ENCODE measurements around the gene CACFD1.
"Not testable (repeated sequence)": the region's sequence is repeated elsewhere in the genome, so short reads cannot be mapped to it uniquely, and the experiment has no call there.

The CACFD1 gene

DNA sequence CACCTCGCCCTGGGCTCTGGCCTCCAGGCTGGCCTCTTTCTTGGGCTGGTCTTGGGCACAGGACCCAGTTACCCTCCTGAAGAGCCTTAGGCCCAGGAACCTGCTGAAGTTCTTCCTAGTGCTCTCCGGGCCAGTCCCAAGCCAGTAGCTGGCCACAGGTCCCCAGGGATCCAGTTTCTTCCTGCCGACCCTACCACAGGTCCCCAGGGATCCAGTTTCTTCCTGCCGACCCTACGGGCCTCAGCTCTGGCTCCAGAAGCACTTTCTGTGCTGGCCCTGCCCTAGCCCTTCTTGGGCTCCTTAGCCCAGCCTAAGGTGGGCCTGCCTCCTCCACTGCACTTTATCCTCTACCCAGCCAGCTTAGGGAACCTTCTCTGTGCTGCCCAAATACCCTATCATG is 18.2 kb upstream of the CACFD1 start:
- DNase-seq = no peak

DNA sequence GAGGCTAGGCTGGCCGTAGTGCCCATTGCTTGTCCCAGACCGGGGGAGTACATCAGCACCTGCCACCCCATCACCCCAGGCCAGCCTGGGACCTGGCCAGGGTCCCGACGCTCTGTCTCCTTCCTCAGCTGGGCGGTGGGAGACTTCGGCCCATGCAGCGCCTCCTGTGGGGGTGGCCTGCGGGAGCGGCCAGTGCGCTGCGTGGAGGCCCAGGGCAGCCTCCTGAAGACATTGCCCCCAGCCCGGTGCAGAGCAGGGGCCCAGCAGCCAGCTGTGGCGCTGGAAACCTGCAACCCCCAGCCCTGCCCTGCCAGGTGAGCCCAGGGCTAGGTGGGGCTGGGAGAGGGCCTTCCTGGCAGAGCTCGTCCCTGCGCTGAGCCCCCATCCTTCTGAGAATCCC is 16.5 kb upstream of the CACFD1 start:
- DNase-seq = no peak

DNA sequence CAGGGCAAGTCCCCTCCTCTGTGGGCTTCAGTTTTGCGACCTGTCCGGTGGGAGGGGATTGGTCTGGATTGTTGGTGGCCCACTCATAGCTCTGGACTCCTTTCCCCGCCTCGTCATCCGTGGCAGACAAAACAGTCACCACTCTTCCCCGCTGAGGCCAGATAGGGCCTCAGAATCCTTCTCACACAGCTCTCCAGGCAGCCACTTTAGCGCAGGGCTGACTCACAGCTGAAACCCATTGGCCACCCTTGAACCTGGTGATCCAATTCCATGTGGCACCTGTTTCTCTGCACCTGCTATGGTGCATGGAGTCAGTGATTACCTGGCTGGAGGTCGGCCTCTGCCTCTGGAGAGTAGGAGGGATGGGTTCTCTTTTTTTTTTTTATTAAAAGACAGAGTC is 15.8 kb upstream of the CACFD1 start:
- peak; percentile 31 for DNase-seq

DNA sequence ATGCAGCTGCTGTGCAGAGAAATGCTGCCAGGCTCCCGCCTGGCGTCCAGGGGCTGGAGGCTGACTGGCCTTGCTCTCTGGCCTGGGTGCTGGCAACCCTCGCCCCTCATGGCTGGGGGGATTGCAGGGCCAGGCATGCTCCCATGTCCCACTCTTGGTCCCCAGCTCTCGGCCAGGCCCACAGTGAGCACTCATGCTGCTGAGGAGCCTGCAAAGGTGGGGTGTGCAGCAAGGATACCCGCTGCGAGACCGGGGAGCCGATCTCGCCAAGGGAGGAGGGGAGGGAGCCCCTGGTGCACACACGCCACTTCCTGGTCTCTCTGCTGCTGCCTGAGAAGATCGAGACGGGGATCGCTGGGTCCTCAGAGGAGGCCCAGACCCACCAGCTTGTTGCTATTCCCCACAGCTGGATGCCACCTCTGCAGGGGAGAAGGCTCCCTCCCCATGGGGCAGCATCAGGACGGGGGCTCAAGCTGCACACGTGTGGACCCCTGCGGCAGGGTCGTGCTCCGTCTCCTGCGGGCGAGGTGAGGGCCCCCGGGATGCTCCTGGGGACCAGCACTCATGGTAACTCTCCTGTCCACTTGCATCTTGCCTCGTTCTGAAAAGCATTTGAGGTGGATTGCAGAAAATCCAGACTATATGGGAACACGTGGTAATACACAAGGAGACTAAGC is 14.3 kb upstream of the CACFD1 start:
- DNase-seq = no peak

DNA sequence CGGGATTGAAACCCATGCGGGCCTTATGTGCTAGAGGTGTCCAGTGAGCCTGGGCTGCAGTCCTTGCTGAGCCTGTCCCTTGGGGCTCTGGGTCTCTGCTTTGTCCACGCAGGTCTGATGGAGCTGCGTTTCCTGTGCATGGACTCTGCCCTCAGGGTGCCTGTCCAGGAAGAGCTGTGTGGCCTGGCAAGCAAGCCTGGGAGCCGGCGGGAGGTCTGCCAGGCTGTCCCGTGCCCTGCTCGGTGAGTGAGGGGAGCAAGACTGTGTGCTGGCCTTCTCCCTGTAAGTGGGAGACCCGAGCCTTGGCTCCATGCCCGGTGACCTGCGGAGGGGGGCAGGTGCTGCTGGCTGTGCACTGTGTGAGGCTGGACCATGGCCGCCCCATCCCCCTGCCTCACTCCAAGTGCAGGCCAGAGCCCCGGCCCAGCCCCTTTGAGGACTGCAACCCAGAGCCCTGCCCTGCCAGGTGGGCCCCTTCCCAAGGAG is 11.2 kb upstream of the CACFD1 start:
- no peak for DNase-seq

DNA sequence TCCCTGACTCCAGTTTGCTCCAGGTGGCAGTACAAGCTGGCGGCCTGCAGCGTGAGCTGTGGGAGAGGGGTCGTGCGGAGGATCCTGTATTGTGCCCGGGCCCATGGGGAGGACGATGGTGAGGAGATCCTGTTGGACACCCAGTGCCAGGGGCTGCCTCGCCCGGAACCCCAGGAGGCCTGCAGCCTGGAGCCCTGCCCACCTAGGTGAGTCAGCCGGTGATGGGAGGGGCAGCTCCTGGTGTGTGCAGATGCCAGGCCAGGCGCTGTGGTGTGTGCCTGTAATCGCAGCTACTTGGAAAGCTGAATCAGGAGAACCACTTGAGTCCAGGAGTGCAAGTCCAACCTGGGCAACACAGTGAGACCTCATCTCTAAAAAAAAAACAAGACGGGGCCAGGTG is 10.0 kb upstream of the CACFD1 start:
- no peak for DNase-seq

DNA sequence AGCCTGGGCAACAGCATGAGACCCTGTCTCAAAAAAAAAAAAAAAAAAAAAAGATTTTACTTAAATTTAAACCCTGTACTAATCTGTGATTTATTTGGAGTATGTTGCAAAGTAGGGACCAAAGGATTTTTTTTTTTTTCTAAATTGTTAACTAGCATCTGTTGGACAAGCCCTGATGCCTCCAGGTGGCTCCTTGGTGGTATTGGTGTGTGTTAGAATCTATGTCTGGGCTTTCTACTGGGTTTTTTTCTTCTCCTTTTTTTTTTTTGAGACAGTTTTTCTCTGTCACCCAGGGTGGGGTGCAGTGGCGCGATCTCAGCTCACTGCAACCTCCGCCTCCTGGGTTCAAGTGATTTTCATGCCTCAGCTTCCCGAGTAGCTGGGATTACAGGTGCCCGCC is 7.9 kb upstream of the CACFD1 start:
- not testable (repeated sequence) for DNase-seq

DNA sequence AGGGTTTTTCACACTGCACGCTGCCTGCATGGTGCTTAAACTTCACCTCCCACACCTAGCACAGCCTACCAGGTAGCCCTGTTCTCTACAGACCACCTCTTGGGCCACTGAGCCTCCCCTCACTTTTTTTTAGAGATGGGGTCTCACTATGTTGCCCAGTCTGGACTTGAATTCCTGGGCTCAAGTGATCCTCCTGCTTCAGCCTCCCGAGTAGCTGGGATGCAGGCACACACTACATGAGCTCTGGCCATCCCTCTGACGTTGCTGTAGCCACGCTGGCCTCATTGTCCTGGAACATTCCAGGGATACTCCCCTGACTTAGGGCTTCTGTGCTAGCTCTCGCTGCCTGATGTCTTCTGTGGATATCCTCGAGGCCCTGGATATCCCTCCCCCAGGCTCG is 7.2 kb upstream of the CACFD1 start:
- no peak for DNase-seq

DNA sequence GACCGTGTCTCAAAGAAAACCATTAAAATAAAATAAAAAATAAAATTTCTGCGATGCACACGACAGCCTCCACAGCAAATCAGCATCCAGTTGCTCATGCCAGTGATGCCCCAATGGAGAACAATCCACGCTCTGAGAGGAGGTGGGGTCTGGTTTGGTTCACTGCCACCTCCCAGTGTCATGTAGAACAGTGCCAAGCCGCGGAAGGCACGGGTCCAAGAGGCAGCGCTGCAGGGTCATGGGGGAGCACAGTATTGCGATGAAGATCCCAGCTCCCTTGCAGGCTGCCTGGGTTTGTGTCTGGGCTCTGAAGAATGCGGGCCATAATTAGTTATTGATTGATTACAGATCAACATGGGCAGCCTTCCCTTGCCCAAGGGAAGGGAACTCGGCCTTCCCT is 6.1 kb upstream of the CACFD1 start:
- DNase-seq = no peak

DNA sequence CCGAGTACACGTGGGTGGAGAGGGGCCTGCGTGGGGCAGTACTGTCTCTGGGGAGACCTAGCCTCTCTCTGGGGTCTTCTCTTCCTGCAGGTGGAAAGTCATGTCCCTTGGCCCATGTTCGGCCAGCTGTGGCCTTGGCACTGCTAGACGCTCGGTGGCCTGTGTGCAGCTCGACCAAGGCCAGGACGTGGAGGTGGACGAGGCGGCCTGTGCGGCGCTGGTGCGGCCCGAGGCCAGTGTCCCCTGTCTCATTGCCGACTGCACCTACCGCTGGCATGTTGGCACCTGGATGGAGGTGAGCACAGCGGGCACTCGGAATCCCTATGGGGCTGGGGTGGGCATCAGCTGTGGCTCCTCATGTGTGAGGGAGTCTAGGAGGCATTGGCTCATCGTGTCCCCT is 5.5 kb upstream of the CACFD1 start:
- no peak for DNase-seq

DNA sequence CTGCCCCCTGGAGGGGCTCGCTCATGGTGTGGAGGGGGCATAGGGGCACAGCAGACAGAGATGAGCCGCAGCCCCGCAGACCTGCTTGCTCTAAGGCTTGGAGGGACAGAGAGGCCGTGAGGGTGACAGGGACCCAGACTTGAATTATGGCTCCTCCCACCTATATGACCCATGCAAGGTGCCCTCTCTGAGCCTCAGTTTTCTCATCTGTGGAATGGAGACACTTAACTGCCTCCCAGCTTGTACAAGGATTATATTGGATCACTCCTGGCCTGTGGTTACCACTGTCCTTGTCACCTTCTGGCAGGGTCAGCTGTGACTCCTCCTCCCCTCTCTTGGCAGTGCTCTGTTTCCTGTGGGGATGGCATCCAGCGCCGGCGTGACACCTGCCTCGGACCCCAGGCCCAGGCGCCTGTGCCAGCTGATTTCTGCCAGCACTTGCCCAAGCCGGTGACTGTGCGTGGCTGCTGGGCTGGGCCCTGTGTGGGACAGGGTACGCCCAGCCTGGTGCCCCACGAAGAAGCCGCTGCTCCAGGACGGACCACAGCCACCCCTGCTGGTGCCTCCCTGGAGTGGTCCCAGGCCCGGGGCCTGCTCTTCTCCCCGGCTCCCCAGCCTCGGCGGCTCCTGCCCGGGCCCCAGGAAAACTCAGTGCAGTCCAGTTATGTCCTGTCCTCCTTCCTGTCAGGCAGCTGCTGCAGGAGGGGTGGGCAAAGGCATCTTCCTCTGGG is 4.7 kb upstream of the CACFD1 start:
- no peak for DNase-seq

DNA sequence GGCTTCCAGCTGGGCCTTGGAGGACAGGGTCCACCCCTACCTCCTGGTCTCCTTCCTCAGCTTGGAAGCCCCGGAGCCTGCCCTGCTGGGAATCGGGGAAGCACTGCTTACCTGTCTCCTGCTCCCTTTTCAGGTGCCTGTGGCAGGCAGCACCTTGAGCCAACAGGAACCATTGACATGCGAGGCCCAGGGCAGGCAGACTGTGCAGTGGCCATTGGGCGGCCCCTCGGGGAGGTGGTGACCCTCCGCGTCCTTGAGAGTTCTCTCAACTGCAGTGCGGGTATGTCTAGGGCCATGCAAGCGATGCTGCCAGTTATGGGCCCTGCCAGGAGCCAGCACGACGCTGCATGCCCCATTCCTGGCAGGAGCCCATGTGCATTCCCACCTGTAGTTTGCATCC is 3.8 kb upstream of the CACFD1 start:
- no peak for DNase-seq

DNA sequence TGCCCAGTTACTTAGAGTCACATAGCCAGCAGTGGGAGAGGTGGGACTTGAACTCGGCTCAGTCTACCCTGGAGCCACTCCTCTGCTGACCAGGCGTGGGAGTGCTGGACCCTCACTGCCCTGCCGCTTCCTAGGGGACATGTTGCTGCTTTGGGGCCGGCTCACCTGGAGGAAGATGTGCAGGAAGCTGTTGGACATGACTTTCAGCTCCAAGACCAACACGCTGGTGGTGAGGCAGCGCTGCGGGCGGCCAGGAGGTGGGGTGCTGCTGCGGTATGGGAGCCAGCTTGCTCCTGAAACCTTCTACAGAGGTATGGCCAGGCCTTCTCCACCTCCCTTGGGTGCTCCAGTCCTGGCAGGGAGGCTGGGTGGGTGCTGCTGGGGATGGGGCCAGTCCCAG is 3.4 kb upstream of the CACFD1 start:
- DNase-seq = no peak

DNA sequence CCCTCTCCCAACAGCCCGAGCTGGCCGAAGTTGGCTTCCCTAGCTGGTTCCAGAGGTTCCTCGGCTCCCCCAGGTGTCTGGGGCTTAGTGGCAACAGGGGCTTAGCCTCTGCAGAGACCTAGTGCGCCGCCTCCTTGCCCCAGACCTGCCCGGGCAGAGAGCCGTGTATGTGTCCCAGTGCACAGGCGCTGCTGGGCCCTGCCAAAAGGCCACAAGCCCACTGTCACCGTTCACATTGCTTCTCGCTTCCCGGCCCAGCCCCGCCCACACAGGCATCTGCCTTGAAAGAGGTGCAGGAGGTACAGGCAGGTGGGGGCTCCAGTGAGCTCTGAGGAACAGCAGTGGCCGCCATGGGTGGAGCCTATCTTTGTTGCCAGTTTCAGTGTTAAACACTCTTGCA is 2.5 kb upstream of the CACFD1 start:
- no peak for DNase-seq

DNA sequence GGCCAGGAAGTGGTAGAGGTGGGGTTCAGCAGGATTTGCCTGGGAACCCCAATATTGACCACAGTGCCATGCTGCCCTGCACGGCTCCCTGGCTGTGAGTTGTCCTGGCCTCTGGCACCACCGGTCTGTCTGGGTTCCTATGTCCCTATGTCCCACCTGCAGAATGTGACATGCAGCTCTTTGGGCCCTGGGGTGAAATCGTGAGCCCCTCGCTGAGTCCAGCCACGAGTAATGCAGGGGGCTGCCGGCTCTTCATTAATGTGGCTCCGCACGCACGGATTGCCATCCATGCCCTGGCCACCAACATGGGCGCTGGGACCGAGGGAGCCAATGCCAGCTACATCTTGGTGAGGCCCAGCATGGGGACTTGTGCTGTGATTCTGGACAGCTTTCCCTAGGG is 2.0 kb upstream of the CACFD1 start:
- no peak for DNase-seq

DNA sequence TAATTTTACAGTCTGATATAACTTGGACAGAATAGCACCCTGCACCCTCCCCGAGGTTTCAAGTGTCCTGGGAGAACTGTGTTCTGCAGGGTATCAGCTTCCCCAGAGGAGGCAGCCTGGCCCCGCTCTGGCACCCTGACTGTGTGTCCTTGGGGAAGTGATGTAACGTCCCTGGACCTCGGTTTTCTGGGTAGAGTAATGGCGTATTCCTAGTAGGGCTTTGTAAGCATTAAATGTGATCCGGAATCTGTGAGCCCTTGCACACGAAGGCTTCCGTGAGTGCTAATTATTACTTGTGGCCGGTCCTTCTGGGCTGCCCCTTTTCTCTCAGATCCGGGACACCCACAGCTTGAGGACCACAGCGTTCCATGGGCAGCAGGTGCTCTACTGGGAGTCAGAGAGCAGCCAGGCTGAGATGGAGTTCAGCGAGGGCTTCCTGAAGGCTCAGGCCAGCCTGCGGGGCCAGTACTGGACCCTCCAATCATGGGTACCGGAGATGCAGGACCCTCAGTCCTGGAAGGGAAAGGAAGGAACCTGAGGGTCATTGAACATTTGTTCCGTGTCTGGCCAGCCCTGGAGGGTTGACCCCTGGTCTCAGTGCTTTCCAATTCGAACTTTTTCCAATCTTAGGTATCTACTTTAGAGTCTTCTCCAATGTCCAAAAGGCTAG is 1.0 kb upstream of the CACFD1 start:
- no peak for DNase-seq

DNA sequence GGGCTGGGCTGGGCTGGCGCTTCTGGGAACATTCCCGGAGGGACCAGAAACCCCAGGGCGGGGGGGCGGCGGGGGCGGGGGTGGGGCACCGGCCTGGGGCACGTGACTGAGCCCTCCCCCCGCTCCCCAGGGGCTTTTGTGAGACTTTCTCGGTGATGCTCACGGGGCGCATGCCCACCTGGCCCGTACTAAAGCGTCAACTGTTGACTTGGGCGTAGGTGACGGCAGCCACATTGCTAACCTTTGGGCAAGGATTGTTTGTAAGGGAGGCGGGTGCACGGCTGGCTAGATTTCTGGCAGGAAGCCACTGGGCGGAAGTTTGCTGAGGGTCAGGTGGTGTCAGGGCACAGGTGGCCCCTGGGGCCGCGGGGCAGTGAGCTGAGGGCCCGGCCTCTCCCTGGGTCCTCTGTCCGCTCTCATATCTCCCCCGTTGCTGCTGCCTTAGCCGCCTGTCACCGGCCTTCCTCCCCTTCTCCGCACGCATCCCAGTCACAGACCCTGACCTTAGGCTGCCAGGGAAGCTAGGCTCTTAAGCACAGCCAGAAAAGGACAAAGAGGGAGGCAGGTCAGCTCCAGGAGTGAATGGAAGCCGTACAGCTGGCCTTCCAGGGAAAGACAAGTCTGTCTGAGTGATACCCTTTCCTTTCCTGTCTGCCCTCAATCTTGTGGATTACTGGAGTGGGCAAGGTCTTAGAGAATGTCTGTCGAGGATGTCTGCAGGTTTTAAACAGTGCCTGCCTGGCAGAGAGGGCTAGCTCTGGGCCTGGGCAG is 812 bp downstream of the CACFD1 start:
- DNase-seq = no peak

DNA sequence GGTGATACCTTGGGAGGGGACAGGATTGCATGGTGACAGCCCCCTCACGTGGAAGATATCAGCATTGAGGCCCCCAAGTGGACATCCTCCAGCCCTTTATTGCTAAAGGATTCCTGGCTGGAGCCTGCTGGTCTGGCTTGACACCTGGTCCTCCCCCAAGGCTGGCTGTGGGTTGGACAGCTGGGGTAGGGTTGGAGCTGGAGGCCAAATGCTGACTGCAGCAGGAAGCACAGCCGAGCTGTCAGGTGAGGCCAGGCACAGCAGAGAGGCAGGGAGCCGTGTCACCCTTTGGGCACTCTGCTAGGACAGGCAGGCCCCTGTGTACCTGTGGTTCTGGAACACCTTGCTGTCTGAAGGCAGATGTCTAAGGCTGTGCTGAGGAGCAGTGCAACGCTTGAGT is 2.2 kb downstream of the CACFD1 start:
- DNase-seq = no peak

DNA sequence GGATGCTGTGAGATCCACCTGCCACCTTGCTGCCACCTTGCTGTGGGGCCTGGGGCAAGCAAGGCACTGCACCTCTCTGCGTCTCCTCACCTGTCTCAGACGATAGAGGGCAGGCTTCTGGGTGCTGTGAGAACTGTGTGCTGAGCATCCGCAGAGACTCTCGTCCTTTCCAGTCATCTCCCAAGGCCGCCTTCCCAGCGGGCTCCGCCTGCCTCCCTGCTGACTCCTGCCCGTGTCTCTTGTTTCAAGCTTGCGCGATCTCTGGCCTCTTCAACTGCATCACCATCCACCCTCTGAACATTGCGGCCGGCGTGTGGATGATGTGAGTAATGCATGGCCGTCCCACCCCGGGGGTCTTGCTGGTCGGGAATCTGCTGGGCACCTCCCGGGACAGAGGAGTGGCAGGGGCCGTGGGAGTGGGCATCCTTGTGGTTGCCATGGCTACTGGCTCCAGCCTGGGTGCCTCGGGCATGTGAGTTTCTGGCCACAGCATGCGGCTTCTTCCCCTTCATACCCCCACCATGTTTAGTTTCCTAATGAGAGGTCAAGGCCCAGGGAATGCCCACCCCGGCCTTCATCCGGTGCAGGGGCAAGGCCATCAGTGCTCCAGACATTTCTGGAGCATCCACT is 3.6 kb downstream of the CACFD1 start:
- DNase-seq = no peak

DNA sequence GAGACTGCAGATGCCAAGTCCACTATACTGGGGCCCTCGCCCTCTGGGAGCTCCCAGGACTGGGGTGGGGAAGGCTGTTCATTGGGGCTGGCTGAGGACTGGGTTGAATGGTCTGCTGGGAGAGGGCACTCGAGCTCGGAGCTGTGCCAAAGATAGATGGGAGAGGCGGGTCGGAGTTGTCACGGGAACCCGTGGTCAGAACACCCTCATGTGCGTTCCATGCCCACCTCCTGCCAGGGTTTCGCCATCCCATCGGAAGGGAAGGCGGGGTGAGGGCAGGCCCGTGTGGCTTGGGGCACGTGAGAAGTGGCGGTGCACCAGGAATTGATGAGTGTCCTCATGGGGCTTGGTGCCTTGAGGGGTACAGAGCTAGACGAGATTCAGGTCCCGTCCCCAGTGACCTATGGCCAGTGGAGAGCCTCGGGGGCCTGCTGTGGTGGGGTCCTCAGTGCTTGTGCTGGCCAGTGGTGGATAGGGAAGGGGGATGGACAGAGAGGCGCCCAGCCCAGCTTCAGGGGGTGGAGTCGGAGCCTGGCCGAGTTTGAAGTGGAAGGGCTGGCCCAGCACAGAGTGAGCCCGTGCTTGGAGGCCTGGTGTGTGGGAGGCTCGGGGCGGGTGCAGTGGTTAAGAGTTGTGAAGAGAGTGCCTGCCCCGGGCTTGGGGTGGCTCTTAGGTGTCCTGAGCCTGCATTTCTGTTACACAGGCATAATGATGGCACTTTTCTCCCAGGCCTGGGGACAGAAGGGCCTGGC is 4.3 kb downstream of the CACFD1 start:
- DNase-seq = no peak

DNA sequence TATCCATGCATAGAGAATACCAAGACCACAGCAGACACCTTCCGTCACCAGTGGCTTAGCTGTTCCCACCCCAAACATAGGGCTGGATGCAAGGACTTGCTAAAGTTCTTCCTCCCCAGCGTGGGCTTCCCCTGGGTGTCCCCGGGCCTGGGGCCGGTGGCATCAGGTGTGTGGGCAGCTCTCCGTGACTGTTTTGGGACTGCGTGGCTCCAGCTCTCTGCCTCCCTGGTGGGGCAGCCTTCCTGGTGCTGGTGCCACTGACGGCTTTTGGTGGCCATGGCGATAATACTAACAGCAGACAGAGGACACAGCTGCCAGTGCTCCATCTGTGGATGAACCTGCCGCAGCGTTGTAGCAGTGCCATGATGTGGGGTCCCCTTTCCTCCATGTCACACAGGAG is 4.9 kb downstream of the CACFD1 start:
- DNase-seq = no peak

DNA sequence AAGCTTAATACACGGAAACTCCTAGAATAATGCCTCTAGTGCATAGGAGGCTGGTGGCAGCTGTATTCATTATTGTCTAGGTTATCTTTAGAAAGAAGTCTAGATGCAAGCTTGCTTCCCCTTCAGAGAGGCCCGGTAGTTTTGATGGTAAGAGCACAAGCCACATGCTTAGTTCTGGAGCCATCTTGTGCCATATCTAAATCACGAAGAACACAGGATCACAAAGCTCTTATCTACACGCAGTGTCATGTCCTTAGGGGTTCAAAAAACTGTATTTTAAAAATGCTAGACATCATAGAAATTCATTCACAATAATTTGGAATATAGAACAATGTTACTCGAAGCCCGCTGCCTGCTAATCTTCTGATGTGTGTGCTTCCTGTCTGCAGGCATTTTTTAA is 6.2 kb downstream of the CACFD1 start:
- no peak for DNase-seq
